Right ventricle myocardium inferior (tissue), 1 donor: ENCODE results near the gene KRTAP10-5. TPM values are rescaled to one million over a fixed set of nuclear protein-coding genes. Genes with fewer than 3 reads are reported as not detected.
"Not testable (repeated sequence)": the region's sequence is repeated elsewhere in the genome, so short reads cannot be mapped to it uniquely, and the experiment has no call there.

Source experiments
- ATAC-seq: fragments of 200-7000 bp; cut with Tn5 transposase; one replicate; pipeline ENCODE4 v1.9.1; 2020; ENCODE audit warnings: mild to moderate bottlenecking, moderate library complexity
- DNase-seq: peaks from one replicate; pipeline ENCODE4 v3.0.0; 2021; ENCODE audit errors: missing footprints
- intact Hi-C: fragments of 100-400 bp; cut with DNase I; formaldehyde crosslinking; loops from one replicate; pipeline ENCODE4 v1.11.0; 2022
- long read RNA-seq: library from polyadenylated mRNA; unstranded; transcript quantifications from one replicate; pipeline ENCODE4 v2.0.0, GENCODE V29; 2021
- total RNA-seq: library from RNA; stranded (reverse); fragmentation: NEBNext Ultra II Directional; extraction: Animal tissue kit (Norgen Biotek cat#: 25700); gene quantifications from one replicate; pipeline ENCODE4 v1.2.1, GENCODE V29; 2021
- donor health status: DM: no; HTN: yes; CAD: no; lungs with severe emphysema.

The KRTAP10-5 gene, protein sequence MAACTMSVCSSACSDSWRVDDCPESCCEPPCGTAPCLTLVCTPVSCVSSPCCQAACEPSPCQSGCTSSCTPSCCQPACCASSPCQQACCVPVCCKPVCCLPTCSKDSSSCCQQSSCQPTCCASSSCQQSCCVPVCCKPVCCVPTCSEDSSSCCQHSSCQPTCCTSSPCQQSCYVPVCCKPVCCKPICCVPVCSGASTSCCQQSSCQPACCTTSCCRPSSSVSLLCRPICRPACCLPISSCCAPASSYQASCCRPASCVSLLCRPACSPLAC
- total RNA-seq, result not detected
- long read RNA-seq, result 0 reads

DNA sequence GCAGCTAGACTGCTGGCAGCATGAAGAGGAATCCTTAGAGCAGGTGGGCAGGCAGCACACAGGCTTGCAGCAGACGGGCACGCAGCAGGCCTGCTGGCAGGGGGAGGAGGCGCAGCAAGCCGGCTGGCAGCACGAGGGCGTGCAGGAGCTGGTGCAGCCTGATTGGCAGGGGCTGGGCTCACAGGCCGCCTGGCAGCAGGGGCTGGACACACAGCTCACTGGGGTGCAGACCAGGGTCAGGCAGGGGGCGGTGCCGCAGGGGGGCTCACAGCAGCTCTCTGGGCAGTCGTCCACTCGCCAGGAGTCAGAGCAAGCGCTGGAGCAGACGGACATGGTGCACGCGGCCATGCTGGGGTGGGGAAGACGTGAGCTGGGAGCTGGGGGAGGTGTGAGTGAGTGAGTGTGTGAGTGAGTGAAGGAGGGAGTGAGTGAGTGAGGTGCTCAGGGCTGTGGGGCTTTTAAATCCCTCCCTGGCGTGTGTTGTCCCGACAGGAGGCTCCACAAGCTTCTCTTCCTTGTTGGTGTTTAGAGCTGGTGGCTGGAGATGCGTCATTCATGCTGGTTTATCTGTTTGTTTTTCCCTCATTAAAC is at the start of gene KRTAP10-5:
KRTAP10-5 (minus strand) TSS at position 374 of the 591 bp plus-strand sequence; CDS start at position 348, 26 bp downstream.
- intact Hi-C loops, DNase-seq, ATAC-seq: not testable (repeated sequence)

DNA sequence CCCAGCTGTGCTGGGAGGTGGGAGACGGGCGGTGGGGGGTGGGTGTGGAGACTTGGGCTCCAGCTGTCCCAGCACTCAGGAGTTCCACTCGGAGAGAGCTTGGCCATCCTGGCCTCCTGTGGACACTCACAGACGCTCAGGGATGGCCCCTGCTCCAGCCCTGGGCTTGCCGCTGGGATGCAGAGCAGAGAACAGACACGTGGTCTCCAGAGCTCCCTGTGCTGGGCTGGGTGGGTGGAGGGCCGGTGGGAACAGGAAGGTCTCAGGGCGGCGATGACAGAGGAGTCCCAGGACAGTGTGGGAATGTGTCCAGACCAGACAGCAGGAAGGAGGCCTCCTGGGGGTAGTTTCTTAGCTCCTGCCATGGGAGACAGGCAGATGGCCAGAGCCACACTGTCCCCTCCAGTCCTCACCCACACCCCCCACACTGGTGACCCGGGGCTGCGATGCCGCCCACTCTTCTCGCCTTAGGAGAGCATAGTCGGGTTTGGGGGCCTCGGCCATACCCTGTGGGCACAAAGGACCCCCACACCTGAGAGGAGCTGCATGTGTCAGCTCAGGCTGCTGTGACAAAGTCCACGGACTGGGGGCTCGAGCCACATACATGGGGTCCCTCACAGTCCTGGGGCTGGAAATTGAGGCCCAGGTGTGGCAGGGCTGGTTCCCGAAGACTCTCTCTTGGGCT is 48.4 kb upstream of the KRTAP10-5 start:
- intact Hi-C loops, result no loop called here
- ATAC-seq (peak; percentile 42), DNase-seq (no peak)

DNA sequence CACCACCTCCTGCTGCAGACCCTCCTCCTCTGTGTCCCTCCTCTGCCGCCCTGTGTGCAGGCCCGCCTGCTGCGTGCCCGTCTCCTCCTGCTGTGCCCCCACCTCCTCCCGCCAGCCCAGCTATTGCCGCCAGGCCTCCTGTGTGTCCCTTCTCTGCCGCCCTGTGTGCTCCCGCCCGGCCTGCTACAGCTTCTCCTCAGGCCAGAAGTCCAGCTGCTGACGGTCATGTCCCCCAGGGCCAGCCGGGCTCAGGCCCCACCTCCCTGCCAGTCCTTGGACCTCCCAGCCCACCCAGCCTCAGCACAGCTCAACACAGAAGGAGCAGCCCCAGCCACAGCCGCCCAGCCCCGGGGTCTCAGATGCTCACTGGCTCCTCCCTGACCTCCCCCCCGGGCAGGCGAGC is 47.4 kb upstream of the KRTAP10-5 start:
- DNase-seq, ATAC-seq, intact Hi-C loops: not testable (repeated sequence)

DNA sequence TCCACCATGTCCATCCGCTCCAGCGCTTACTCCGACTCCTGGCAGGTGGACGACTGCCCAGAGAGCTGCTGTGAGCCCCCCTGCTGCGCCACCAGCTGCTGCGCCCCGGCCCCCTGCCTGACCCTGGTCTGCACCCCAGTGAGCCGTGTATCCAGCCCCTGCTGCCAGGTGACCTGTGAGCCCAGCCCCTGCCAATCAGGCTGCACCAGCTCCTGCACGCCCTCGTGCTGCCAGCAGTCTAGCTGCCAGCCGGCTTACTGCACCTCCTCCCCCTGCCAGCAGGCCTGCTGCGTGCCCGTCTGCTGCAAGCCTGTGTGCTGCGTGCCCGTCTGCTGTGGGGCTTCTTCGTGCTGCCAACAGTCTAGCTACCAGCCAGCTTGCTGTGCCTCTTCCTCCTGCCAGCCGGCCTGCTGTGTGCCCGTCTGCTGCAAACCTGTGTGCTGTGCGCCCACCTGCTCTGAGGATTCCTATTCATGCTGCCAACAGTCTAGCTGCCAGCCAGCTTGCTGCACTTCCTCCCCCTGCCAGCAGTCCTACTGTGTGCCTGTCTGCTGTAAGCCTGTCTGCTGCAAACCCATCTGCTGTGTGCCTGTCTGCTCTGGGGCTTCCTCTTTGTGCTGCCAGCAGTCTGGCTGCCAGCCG is 46.9 kb upstream of the KRTAP10-5 start:
- DNase-seq, ATAC-seq, intact Hi-C loops: not testable (repeated sequence)

DNA sequence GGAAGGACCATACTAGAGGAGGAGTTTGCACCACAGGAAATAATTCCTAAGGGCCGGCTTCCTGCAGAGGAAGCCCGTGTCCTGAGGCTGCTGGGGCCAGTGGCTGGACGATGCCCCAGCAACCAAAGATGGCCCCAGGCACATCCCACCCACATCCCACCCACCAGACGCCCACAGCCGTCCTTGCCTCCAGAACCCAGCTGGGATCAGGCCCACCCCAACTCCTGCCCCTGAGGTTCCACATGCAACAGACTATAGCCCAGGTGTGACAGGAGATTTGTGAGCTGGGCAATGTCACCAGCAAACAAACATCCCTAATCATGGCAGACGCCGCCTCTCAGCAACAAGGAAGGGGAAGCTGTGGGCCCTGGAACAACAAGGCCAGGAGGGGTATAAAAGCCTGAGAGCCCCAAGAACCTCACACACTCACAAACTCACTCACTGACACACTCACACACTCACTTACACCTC is 46.3 kb upstream of the KRTAP10-5 start, which contains the start of gene KRTAP10-9:
KRTAP10-9 (plus strand) TSS at position 421 of the 471 bp plus-strand sequence. CDS start 79 bp downstream, outside the sequence.
- intact Hi-C loops, result no loop called here
- ATAC-seq, result no peak

DNA sequence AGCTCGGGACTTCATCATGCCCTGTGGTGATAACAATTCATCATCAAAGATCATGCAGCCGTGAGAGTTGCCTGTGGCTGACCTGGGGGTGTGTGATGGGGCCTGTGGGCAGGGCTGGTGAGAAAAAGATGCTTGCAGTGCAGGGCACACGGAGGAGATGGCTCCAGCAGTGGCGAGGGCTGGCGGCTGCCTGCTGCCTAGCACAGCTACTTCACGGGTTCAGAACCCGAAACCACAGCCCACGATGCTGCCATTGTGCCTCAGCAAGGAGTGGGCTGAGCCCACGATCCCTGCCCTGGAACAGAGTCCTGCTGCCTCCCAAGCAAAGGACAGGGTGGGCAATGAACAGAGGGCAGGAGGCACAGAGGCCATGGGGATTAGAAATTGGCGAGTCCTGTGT is 45.9 kb upstream of the KRTAP10-5 start:
- intact Hi-C loops, result no loop called here
- DNase-seq (no peak), ATAC-seq (no peak)

More for the DNA sequence above, 46.3 kb upstream of the KRTAP10-5 start, which contains the start of gene KRTAP10-9:
- no peak for DNase-seq

DNA sequence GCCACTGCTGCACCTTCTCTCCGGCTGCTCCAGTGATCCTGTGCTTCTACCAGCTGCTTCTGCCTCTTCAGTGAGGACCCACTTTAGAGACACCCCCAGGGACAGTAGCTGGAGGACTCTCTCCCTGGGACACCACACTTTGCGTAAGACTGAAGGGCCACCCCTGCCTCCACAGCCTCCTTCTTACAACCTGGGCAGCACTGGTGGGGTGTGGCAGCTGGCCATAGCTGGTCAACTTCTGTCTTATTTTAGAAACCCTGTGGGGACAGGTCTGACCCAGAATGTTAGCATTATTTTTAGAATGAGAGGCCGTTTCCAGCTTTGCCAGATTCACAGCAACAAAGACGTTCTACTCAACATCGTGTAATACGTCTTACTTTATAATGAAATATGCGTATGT is 45.4 kb upstream of the KRTAP10-5 start:
- DNase-seq (no peak), ATAC-seq (no peak)
- intact Hi-C loops, result no loop called here

DNA sequence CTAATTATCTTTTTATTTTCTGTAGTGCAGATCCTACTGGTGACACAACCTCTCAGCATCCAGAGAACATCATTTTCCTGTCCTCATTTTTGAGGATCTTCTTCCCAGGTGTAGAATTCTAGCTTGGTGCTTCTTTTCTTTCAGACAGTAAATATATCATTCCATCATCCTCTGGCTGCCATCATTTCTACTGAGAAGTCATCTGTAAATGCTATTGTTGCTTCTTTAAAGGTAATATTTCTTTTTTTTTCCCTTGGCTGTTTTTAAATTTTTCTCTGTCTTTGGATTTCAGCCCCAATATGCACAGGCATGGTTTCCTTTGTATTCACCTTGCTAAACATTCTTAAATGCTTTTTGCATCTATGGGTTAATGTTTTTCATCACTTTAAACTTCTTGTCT is 43.2 kb upstream of the KRTAP10-5 start:
- intact Hi-C loops, result no loop called here
- DNase-seq (no peak), ATAC-seq (no peak)

DNA sequence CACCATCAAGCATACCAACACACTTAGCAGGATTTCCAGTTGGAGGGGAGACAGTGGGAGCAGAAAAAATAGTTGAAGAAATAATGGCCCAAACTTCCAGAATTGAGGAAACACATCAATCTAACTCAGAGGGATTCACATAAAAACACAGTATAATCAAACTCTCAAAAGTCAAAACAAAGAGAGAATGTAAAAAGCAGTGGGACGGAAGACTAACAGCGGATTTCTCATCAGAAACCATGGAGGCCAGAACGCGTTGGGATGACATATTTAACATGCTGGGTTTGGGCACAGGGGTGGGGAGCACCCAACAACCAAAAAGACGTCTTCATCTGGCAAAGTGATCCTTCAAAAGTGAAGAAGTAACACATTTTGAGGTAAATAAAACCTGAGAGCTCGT is 39.5 kb upstream of the KRTAP10-5 start:
- intact Hi-C loops, result loop anchor here (10.0 kb wide), 1 partner anchor 125 kb away; no protein-coding TSS in a partner anchor
- DNase-seq (no peak), ATAC-seq (no peak)

DNA sequence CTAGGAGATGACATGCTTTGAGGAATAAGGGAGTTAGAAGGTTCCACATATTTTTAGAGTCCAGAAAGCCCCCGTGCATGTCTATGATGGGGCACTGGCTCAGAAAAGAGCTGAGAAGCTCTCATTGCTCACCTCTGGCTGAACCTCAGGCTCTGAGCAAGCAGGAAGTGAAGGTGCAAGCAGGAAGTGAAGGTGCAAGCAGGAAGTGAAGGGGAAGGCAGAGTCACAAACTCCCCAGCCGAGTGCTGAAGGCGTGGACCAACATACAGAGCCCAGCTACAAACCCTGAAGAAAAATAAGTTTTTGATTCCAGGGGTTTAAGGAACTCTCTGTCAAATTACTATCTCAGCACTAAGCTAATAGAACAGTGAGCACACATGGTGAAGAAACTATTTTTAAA is 38.5 kb upstream of the KRTAP10-5 start:
- intact Hi-C loops, result loop anchor here (10.0 kb wide), 1 partner anchor 126 kb away; no protein-coding TSS in a partner anchor
- ATAC-seq (no peak), DNase-seq (no peak)

DNA sequence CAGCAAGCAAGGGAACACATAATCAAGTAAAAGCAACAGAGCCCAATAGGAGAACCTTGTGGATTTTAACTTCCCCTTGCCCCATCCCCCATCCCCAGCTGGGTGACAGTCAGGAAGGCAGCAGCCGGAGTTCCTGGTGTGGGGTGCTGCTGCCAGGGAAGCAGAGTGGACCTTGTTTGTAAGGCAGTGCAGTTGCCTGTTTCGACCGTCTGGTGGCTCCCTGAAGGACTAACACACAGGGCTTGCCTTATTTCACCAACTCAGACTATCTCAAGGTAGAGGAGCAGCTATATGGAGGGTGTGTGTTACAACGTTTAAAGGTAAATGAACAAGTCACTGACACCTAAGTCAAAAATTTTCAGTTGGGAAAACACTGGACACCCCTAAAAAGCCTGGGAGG is 38.1 kb upstream of the KRTAP10-5 start:
- DNase-seq (peak; percentile 77), ATAC-seq (peak; percentile 77)
- intact Hi-C loops, result loop anchor here (10.0 kb wide), 1 partner anchor 126 kb away; no protein-coding TSS in a partner anchor

DNA sequence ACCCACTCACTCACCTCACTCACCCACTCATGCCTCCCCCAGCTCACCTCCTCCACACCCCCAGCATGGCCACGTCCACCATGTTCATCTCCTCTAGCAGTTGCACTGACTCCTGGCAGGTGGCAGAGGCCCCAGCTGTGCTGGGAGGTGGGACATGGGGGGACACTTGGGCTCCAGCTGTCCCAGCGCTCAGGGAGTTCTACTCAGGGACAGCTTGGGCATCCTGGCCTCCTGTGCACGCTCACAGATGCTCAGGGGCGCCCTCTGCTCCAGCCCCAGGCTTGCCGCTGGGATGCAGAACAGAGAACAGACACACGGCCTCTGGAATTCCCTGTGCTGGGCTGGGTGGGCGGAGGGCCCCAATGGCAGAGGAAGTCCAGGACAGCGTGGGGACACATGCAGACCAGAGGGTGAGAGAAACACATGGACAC is 36.7 kb upstream of the KRTAP10-5 start:
- ATAC-seq (no peak), DNase-seq (peak; percentile 43)
- intact Hi-C loops, result loop anchor here (10.0 kb wide), 1 partner anchor 128 kb away; no protein-coding TSS in a partner anchor

DNA sequence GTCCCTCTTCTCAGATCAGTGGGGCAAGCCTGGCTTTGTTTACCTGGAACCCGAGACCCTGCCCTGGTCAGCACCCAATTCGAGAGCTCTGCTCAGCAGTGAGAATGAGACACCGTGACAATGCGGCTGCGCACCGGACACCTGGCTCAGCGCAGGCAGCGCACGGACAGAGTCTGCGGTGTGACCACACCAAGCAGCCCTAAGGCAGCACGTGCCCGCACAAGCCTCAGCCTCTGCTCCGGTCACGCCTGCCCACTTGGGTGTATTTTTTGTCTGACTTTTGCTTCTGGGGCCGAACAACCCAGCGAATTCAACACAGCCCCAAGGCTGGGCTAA is 36.2 kb upstream of the KRTAP10-5 start:
- no peak for DNase-seq
- ATAC-seq, result no peak
- intact Hi-C loops, result loop anchor here (10.0 kb wide), 1 partner anchor 128 kb away; no protein-coding TSS in a partner anchor

DNA sequence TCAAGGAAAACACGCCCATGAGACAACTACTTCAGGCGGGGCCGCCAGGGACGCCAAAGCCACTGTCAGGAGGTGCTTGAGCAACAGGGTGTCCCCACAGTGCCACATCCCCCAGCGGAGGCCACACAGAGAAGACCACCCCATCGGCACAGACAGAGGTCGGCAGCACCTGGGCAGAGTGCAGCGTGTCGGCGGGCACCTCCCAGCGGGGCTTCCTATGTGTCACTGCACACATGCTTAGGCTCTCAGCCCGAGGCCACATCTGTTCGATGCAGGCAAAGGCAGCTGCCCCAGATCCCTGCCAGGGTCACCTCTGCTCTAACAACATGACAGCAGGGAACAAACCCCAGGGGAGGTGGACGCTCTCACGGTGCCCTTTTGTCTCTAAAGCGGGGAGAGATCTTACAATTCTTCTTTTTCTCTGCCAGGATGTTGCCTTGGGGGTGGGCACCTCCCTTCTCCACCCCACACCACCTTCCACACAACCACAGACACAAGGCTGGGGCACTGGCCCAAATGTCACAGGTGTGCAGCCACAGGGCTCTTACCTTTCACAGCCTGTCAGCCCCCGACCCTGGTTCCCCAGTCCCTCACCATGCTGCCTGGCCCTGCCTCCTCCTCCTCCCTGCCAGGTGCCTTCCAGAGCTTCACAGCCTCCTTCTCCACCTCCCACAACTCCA is 35.6 kb upstream of the KRTAP10-5 start:
- no peak for ATAC-seq
- no peak for DNase-seq
- intact Hi-C loops, result loop anchor here (10.0 kb wide), 1 partner anchor 129 kb away; no protein-coding TSS in a partner anchor

DNA sequence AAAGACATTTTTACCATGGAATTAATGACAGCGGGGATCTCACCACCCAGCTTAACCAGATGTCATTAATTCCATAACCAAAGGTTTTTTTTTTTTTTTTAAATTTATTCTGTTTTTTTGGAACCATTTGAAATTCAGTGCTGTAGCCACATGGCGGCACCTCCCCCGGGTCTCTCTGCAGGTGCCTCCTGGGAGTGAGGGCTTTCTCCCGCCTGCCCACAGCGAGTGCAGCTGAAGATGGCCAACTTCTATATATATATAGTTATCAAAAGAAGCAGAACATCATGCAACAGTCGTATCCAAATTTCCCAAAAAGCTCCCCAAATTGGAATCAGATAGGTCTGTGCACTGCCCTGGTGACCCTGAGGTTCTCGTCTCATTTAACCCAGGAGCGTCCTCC is 35.1 kb upstream of the KRTAP10-5 start:
- no peak for ATAC-seq
- intact Hi-C loops, result loop anchor here (10.0 kb wide), 1 partner anchor 129 kb away; no protein-coding TSS in a partner anchor

DNA sequence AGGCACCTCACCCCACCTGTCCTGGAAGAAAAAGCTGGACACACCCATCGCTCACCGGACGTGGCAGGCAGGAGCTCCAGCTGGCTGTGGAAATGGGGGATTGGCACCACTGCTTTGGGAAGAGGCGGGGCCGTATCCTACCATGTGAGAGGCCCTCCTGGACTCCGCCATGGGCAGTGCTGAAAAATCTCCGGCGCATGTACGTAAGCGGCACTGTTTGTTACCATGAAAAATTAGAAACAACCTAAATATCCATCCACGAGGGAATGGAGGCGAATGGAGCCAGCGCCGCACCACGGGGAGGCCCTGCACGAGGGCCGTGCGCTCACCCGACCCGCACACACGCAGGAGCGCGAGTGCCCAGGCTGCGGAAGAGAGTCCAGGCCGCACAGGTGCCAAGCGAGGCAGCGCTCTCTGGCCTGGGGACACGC is 34.6 kb upstream of the KRTAP10-5 start:
- intact Hi-C loops, result loop anchor here (10.0 kb wide), 1 partner anchor 130 kb away; no protein-coding TSS in a partner anchor
- ATAC-seq (no peak), DNase-seq (no peak)

More for the DNA sequence above, 35.1 kb upstream of the KRTAP10-5 start:
- no peak for DNase-seq

DNA sequence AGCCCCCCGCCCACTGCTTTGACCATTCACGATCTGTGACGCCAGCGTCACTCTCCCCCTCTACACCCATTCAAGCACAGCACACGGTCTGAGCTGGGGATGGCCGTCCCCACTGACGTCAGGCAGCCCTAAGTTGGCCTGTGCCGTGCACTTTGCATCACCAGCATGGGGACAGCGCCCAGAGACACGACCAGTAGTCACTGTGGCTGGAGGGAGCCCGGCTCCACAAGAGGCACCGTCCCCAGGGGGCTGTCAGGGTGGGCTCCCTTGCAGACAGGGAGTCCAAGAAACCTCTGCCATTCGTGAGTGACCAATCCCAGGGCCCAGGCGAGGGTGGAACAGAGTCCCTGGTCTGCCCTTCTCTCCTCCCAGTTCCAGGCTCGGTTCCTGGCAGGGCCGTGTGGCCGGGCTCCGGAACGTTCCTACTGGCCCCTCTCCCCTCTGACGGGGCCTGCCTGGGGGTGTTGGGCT is 33.8 kb upstream of the KRTAP10-5 start:
- DNase-seq, result peak; percentile 62
- no peak for ATAC-seq
- intact Hi-C loops, result loop anchor here (10.0 kb wide), 1 partner anchor 131 kb away; no protein-coding TSS in a partner anchor
